Central memory CD4-positive, alpha-beta T cell (primary cell): ENCODE measurements around the gene ACTN1.
"Not testable (repeated sequence)": the region's sequence is repeated elsewhere in the genome, so short reads cannot be mapped to it uniquely, and the experiment has no call there.

Experiments
- DNase-seq: peaks from one replicate; pipeline ENCODE4 v3.0.0; 2022
- total RNA-seq, 3 experiments: gene quantifications; one replicate each; lab custom pipeline; 2026; lab: John Stamatoyannopoulos, UW

ACTN1 gene
- 70.7 to 128 (median 72.6) reads per million in 3 experiments for total RNA-seq

DNA sequence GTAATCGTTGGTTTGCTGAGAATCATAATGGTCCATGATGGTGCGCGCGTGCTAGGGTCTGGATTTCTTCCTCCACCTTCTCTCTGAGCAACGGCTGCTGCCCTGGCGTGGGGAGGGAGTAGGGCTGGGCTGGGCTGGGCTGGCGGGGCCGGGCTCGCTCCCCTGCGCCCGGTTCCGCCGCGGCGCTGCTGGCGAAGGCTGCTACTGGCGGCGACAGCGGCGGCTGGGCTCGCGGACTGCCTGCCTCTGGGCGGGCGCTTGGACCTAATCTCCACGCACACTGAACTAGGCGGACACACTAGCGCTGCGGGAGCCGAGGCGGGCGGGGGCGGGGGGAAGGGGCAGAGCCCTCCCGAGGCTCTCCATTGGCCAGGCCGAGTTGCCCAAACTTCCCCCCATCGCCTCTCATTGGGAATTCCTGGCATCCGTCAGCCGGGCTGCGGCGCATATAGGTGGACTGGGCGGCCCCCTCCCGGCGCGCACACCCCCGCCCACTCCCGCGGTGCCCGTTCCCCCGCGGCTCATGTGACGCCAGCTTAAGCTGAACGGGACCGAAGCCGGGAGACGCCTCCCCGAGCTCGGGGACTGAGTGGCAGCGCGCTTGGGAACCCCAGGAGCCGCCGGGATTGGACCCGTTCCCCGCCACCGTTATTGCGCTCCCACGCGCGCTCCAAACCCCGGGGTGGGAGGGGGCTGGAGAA lies at the start of gene ACTN1:
Gene ACTN1 (minus strand): TSS at position 282 of the 701 bp plus-strand sequence. CDS start 246 bp downstream, at position 36.
- peak; percentile 55 for DNase-seq

DNA sequence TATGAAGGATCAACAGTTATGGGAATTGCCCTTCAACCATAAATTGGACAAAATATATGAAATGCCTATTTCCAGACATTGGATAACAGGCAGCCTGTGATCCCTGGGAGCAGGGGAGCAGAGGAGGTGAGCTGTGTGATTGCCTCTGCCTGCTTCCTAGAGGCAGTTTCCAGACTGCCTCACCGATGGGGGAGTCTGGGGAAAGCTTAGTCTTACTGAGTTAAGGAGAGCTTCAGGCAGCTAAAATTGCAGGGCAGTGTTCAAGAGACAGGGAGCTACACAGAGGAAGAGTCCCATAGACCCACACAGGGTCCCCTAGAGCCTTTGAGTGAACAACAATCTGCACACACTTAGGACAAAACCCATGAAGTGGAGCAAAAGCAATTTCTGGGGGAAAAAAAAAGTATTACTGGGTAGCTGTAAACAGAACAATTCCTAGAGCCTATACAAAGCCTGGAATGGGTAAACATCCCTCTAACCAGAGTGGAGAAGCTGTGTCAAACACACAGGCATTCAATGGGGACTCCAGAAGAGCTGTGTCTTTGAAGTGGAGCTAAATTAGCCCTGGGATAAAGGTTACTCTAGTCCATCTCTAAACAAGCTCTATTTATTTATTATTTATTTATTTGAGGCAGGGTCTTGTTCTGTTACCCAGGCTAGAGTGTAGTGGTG lies 48.3 kb upstream of the ACTN1 start:
- no peak for DNase-seq

DNA sequence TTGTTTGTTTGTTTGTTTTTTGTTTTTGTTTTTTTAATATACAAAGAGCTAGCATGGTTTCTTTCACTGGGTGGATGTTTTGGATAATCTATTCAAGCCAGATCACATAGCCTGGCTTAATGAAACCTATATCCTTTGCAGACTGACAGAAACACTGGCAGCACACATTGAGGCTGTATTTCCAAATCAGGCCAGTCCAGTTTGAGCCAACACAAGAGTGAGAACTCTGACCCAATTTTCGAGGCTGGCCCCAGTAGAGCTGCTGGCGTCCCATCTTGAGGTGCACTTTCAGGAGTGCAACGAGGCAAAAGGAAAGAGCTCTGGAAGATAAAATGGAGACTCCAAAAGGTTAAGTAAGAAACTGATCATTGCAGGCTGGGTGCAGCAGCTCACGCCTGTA lies 43.9 kb upstream of the ACTN1 start:
- DNase-seq: no peak

DNA sequence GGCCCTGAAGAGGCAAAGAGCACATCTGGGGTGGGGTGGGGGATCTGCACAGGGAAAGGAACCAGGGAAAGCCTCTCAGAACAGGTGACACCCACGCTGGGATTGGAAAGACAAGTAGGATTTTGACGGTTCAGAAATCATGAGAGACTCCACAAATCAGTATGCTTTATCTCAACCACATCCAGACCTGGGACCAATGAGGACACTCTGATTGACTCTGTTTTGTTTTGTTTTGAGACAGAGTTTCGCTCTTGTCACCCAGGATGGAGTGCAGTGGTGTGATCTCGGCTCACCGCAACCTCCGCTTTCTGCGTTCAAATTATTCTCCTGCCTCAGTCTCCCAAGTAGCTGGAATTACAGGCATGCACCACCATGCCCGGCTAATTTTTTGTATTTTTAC lies 43.0 kb upstream of the ACTN1 start:
- not testable (repeated sequence) for DNase-seq

DNA sequence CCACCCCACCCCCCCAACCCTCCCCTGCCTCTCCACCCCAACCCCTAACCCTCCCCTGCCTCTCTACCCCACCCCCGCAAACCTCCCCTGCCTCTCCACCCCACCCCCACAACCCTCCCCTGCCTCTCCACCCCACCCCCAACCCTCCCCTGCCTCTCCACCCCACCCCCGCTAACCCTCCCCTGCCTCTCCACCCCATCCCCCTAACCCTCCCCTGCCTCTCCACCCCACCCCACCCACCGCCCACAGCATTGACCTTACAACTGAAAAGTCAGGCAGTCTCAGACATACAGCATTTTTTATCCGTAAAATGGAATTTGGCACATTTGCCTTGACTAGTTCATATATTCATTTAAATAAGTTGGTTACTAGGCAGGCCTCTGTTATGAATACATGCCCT lies 38.6 kb upstream of the ACTN1 start:
- no peak for DNase-seq

DNA sequence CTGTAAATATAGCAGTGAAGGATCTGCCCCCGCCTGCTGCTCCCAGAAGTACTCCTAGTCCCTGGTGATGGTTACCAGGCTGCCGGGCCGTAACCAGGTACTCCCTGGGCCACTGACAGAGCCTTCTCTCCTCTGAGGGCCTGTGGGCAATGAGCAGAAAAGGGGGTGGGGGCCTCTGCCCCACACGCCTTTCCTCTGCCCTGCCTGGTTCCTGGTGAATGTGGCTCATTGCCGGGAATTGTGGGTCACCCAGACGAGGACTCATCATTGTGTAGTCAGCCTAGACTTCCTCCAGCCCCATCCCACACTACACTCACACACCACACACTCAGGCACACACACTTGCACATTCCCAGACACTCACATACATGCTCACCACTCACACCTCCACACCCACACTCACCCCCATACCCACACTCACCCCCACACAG lies 35.7 kb upstream of the ACTN1 start:
- no peak for DNase-seq

DNA sequence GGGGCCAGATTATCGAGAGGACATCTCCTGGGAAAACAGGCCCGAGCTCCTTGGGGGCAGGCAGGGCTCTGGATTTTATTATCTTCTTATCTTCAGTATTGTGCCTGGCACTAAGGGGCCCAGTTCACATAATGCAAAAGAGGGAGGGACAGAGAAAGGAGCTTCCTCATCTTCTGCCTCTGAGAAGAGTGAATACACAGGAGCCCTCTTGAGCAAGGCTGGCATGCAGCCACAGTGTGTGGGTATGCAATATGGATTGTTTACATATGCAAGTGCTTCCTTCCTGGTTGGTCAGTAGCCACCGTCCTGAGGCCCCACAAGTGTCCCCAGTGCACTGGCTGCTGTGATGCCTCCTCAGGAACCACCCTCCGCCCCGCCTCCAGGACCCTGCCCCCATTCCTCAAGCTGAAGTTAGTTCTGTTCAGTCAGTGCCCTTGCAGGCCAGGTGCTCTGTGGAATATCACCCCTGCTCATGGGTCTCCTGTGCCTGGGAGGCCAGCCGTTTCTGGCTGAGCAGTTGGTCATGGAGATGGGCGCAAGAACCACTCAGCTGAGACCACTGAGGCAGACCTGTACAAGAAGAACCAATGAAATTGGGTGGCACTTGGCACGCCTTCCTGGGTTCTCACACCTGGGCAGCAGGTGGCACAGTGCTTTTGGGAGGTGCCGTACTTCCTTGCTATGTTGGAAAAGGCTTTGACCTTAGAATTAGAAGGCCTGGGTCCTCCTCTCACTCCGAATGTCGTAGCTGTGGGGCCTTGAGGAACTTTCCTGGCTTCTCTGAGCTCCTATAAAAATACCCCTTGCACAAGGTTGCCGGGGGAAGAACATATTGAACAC lies 35.1 kb upstream of the ACTN1 start:
- DNase-seq: no peak

DNA sequence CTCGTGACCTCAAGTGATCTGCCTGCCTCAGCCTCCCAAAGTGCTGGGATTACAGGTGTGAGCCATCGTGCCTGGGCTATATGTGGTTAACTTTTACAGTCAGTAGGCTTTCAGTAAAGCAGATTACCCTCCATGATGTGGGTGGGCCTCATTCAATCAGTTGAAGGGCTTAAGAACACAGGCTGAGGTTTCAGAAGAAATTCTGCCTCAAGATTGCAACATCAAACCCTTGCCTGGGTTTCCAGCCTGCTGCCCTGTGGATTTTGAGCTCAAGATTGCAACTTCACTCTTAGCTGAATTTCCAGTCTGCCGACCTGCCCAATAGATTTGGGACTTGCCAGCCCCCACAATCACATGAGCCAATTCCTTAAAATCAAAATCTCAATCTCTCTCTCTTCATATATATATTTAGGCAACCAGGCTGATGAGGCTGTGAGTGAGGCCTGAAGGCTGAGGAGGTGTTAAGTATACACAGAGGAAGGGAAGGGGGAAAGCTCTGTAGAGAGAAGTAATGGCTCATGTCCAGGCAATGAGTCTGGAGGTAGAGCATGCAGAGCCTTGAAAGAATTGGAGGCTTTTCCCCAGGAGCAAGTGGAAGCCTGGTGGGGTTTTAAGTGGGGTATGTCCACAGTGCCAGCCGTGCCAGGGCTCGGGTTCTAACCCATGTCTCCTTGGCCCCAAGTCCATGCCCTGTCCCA lies 33.3 kb upstream of the ACTN1 start:
- DNase-seq: no peak

DNA sequence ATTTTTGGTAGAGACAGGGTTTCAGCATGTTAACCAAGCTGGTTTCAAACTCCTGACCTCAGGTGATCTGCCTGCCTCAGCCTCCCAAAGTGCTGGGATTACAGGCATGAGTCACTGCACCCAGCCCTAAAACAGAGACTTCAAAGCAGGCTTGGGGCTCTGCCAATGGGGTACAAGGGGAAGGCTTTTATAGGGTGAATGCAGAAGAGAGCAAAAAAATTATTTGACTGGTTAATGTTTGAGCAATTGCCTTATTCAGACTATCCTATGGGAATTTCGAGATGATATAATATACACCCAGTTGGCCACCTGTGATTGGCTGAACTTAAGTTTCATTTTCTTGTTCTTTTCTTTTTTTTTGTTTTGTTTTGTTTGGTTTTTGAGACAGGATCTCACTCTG lies 31.5 kb upstream of the ACTN1 start:
- no peak for DNase-seq

DNA sequence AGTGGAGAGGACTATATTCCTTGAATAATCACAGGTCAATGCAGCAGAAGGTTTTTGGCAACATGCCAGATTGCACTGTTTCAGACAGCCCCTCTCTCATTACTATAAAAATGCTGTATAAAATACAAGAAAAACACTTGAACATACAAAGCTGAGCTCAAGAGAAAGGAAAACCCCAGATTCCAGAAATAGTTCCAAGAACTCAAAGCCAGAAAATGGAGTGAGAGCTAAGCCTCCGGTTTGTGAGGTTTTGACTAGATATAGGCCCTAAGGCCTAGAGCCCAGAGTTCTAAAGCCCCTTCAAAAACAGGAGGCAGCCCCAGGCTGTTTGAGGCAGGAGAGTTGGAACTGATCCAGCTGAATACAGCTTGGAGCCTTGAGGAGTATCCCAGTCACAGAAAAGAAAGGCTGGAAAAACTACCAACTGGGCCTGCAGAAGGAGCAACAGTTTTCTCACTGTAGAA lies 29.4 kb upstream of the ACTN1 start:
- no peak for DNase-seq

DNA sequence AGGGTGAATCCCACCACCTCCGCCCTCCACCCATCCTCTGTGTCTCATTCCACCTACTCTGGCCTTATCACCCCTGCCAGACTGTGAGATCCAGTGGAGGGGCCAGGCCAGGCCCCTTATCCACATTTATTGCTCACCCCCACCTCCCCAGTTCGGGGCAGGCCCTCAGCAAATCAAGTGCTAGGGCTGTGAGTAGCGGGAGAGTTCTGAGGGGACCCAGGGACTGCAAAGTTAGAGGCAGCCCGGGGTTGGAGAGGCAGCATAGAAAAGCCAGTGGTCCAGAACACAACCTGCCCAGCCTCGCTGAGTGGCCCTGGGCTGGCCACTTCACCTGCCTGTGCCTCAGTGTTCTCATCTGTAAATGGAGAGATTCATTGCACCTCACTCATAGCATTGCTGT lies 27.2 kb upstream of the ACTN1 start:
- no peak for DNase-seq

DNA sequence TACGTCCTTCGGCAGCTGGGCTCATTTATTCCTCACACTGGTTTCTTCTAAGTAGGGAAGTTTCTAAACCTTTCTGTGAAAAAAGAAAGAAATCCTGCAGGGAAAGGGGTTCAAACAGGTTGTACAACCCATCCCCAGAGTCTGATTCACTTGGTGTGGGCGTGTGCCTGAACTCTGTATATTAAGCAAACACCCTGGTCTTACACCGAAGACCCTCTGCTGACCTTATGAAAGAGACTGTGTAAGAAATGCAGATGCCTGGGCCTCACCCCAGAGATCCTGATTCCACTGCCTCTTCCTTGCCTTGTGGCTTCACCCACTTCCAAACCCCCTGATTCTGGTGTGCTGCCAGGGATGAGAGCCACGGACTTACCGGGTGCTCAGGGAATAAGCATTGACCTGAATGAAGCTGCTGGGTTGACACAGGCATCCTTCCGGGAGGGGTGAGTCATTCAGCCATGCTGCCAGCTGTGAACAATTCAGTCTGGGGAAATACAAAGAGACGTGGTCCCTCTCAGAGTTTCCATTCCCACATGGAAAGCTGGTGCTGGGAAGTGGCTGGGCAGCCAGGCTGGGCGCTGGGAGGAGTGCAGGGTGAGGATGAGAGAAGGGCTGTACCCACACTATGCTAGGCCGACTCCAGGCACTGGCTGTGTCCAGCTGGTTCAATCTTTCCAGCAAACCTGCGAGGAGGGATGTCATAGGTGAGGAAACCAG lies 26.5 kb upstream of the ACTN1 start:
- DNase-seq: no peak

DNA sequence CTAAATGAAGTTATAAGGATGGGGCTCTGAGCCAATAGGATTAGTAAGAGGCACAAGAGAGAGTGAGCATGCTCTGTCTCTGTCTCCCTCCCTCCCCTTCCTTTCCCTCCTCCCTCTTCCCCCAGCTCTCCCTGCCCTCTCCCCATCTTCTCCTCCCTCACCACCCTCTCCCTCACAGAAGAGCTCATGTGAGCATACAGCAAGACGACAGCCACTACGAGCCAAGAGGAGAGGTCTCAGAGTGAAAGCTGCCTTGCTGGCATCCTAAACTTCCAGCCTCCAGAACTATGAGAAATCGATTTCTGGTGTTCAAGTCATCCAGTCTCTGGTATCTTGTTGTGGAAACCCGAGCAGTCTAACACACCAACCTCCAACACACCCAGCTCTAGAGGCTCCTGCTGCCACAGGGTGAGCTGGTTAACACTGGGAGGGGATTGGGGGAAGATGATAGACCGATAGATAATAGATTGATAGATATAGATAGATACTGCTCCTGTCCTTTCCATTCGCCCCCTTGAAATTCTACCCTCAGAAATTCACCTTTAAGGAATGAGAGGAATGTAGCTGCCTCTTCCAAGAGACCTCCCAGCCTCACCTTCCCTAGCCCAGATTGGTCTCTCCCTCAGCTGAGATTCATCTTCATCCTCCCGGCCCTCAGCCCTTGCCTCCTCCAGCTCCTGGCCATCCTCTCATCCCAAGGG lies 25.8 kb upstream of the ACTN1 start:
- no peak for DNase-seq

DNA sequence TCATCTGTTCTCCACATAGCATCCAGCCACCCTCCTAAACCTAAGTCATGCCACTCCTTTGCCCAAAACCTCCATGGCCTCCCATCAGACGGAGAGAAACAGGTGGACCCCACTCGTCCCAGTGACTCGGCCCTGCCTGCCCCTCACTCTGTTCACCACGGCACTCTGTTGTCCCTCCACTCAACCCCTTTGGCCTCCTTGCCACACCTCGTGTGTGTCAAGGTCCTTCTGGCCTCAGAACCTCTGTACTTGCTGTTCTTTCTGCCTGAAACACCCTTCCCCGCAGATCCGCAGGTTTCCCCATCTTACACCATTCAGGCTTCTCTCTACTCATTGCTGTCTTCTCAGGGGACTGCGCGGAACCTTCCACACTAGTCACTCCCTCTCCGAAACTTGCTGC lies 24.5 kb upstream of the ACTN1 start:
- DNase-seq: no peak

DNA sequence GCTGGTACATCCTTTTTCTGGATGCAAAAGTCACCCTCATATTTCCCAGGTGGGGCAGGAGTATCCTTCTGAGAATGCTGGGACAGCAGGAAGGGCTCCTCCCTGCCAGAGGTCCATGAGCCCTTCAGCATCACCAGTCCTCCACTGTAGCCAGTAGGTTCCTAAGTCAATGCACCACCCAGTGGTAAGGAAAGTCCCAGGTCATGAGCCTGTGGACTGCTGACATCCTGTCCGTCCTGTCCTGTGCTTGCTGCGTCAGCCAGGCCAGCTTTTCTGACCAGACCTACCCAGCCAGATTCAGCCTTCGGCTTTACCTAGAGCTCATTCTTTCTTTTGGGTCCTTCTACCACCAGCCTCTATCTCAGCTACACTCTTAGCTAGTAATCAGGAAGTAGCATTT lies 23.0 kb upstream of the ACTN1 start:
- DNase-seq: no peak

DNA sequence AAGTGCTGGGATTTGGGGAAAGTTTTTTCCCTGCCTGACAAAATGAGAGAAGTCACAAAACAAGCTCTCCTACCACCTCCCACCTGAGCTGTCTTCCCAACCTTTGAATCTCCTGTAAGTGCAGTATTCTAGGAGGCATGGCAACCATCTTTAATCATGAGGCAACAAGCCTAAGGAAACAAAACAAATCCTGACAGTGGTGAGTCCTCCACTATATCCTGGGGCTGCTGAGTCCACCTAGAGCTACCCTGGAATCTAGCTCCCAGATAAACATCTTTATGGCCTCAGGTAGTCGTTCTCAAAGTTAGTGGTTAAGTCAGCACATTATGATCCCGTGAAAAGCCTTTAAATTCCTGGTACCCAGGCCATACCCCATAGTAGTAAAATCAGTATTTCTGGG lies 22.3 kb upstream of the ACTN1 start:
- DNase-seq: no peak

DNA sequence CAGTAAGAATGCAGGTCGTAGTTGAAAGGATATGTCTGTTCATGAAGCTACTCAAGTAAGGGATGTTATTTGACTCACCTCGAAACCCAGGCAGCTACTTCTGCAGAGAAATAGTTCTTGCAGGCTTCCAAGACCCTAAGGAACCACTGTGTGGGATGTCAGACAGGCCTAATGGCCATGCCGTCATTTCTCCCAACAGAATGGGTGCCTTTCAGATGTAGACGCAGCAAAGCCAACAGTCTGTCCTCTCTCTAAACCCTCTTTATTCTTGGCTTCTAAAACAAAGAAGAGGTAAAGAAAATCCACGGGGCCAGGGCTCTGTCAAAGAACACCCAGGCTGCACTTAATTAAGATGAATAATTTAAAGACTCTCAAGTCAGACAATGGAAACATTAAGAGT lies 19.0 kb upstream of the ACTN1 start:
- DNase-seq: no peak

DNA sequence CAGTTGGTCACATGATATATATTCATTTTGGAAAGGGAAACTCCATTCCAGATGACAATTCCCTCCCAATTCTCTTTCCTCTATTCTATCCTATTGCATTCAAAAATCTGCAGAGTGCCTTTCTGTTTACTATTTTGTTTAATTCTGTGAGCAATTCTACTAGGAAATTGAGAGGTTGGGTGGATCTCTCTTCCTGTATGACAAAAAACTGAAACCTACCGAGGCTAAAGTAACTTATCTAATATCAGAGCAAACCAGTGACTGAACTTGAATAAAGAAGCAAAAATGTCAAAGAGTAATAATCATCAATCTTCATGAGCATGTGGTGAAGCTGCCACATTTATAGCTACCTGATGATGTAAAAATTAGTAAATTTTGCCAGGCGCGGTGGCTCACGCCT lies 16.6 kb upstream of the ACTN1 start:
- no peak for DNase-seq

DNA sequence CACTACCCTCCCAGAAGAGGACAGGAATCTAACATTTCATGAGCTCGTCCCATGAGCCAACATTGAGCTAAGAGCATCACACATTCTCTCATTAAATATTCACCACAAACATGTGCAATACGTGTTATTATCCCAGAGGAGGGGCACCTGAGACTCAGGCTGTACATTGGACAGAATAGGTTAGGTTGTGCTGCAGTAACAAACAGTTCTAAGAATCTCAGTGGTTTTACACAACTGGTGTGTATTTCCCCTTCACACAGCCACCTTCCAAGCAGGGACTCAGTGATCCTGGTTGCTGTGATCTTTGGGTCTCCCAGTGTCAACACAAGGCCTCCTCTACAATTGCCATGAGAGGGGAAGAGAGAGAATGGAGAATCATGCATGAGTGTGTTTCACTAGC lies 15.0 kb upstream of the ACTN1 start:
- DNase-seq: no peak

DNA sequence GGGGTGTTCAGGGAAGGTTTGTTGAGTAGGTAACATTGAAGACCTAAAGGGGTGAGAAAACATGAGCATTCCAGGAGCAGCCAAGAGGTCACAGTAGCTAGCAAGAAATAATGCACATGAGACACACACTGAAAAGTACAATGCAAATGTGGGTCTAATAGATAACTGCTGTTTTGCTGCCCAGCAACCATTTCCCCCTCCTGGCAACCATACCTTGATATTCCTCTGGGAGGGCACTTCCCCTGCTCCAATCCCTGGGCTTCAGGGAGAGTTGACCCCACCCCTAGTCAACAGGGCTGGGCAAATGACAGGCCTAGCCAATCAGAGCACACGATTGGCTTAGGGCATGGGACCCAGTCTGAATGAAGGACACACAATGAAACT lies 8.5 kb upstream of the ACTN1 start:
- DNase-seq: no peak

DNA sequence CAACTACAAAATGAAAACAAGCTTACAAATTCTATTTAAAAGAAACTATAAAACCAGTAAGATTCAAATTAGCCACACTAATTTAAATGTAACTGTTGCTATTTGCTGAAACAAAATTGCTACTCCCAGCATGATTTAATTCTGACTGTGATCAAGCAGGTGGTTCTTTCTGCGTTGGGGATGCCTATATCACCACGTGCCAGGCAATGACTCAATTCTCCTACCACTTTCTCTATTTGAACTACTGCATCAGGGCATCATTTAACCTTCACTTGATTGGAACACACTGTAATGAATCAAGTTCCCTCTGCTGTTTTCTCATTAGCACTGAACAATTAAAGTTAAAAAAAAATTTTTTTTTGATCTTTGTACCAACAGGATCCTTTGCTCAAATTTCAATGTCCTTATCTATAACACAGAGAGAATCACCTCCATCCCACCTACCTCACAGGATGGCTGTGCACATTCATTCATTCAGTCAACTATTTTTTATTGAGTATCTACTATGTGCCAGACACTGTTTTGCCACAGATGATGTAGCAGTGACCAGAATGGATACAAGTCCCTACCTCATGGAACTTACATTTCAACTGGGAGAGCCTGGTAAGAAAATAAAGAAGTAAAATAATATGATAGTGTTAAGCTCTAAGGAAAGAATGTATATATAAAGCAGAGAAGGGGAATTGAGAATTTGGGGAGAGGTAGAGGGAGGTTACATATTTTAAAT lies 8.0 kb upstream of the ACTN1 start:
- no peak for DNase-seq
